NCI-H226 (cell line): Measurements from ENCODE around the gene CBFA2T2.
"Not testable (repeated sequence)": the region's sequence is repeated elsewhere in the genome, so short reads cannot be mapped to it uniquely, and the experiment has no call there.

Source experiments
- DNase-seq: peaks from one replicate; pipeline ENCODE4 v3.0.0-alpha.2; 2015

The CBFA2T2 gene

GRCh38 chr20:33553516-33553915 lies 63.6 kb downstream of the CBFA2T2 start:
- no peak for DNase-seq

GRCh38 chr20:33554914-33555420 lies 65.1 kb downstream of the CBFA2T2 start:
- peak; percentile 88 for DNase-seq

- no peak for DNase-seq
Measured at GRCh38 chr20:33555755-33556154, 65.9 kb downstream of the CBFA2T2 start.

- no peak for DNase-seq
Measured at GRCh38 chr20:33556246-33556645, 66.3 kb downstream of the CBFA2T2 start.

- no peak for DNase-seq
Measured at GRCh38 chr20:33558348-33559144, 68.7 kb downstream of the CBFA2T2 start.

- DNase-seq = no peak
Measured at GRCh38 chr20:33559212-33559611, 69.3 kb downstream of the CBFA2T2 start.

- no peak for DNase-seq
Measured at GRCh38 chr20:33560026-33560425, 70.1 kb downstream of the CBFA2T2 start.

GRCh38 chr20:33561053-33561452 lies 71.2 kb downstream of the CBFA2T2 start:
- not testable (repeated sequence) for DNase-seq

GRCh38 chr20:33561692-33562601 lies 72.1 kb downstream of the CBFA2T2 start:
- DNase-seq = peak; percentile 69

GRCh38 chr20:33563788-33564187 lies 73.9 kb downstream of the CBFA2T2 start:
- DNase-seq = no peak

- no peak for DNase-seq
Measured at GRCh38 chr20:33566781-33567603, 77.1 kb downstream of the CBFA2T2 start.

GRCh38 chr20:33567949-33568348 lies 78.1 kb downstream of the CBFA2T2 start:
- no peak for DNase-seq

GRCh38 chr20:33568378-33568777 lies 78.5 kb downstream of the CBFA2T2 start:
- DNase-seq = no peak

- no peak for DNase-seq
Measured at GRCh38 chr20:33568868-33569801, 79.2 kb downstream of the CBFA2T2 start.

GRCh38 chr20:33569802-33570391 lies 80.0 kb downstream of the CBFA2T2 start:
- DNase-seq = no peak

- DNase-seq = no peak
Measured at GRCh38 chr20:33570743-33571142, 80.8 kb downstream of the CBFA2T2 start.

- not testable (repeated sequence) for DNase-seq
Measured at GRCh38 chr20:33573268-33573667, 83.4 kb downstream of the CBFA2T2 start.

GRCh38 chr20:33575282-33575681 lies 85.4 kb downstream of the CBFA2T2 start:
- no peak for DNase-seq

- no peak for DNase-seq
Measured at GRCh38 chr20:33576432-33577125, 86.7 kb downstream of the CBFA2T2 start.

- DNase-seq = no peak
Measured at GRCh38 chr20:33578510-33578909, 88.6 kb downstream of the CBFA2T2 start.

GRCh38 chr20:33583143-33583542 lies 93.2 kb downstream of the CBFA2T2 start:
- DNase-seq = no peak
